Measurements from ENCODE around the gene TGFA.

DNA sequence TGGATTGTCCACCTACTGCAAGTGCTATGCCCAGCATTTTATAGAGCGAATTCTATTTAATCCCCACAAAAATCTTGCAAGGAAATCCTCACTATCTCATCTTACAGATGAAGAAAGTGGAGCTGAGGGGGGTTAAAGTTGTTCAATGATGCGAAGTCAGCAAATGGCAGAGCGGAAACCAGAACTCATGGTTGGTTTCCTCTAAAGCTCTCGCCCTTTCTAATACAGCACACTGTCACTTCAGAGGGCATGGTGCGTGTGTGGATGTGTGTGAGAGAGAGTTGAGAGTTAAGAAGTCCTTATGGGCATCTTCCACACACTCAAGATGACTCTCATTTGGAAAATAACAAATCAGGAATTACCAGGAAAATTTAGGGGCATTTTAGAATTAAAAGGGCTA is 78.4 kb downstream of the TGFA start:
- TF ChIP-seq, protein P1, sequence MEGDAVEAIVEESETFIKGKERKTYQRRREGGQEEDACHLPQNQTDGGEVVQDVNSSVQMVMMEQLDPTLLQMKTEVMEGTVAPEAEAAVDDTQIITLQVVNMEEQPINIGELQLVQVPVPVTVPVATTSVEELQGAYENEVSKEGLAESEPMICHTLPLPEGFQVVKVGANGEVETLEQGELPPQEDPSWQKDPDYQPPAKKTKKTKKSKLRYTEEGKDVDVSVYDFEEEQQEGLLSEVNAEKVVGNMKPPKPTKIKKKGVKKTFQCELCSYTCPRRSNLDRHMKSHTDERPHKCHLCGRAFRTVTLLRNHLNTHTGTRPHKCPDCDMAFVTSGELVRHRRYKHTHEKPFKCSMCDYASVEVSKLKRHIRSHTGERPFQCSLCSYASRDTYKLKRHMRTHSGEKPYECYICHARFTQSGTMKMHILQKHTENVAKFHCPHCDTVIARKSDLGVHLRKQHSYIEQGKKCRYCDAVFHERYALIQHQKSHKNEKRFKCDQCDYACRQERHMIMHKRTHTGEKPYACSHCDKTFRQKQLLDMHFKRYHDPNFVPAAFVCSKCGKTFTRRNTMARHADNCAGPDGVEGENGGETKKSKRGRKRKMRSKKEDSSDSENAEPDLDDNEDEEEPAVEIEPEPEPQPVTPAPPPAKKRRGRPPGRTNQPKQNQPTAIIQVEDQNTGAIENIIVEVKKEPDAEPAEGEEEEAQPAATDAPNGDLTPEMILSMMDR (IDR thresholded peaks at IDR 0.05) = no peak
- no peak for TF ChIP-seq POLR2A (IDR thresholded peaks at IDR 0.05)
